ENCODE data around the gene UBE2G1.

GRCh38 chr17:4263282-4264215, 102.9 kb downstream of the UBE2G1 start, which contains the start of gene ANKFY1:
- TF ChIP-seq, protein P1, sequence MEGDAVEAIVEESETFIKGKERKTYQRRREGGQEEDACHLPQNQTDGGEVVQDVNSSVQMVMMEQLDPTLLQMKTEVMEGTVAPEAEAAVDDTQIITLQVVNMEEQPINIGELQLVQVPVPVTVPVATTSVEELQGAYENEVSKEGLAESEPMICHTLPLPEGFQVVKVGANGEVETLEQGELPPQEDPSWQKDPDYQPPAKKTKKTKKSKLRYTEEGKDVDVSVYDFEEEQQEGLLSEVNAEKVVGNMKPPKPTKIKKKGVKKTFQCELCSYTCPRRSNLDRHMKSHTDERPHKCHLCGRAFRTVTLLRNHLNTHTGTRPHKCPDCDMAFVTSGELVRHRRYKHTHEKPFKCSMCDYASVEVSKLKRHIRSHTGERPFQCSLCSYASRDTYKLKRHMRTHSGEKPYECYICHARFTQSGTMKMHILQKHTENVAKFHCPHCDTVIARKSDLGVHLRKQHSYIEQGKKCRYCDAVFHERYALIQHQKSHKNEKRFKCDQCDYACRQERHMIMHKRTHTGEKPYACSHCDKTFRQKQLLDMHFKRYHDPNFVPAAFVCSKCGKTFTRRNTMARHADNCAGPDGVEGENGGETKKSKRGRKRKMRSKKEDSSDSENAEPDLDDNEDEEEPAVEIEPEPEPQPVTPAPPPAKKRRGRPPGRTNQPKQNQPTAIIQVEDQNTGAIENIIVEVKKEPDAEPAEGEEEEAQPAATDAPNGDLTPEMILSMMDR (IDR thresholded peaks at IDR 0.05 in 2 of 3, conservative IDR thresholded peaks at IDR 0.05 in 1 of 3; ENCODE audit: control insufficient read depth in 2 of 3, extremely low read depth in 1 of 3, insufficient read depth in 1 of 3, low read depth in 3 of 3, low read length in 3 of 3) = peak; percentile 7 to 21 (median 16); a peak in 4 of 6 replicates
- TF ChIP-seq RAD21 (IDR thresholded peaks at IDR 0.05; ENCODE audit: insufficient read depth, low read depth, low read length) = no peak
